RWPE1 (cell line): ENCODE results near the gene SNCB.
A peak's percentile ranks its signal among the peaks of the same experiment; 100 is the strongest.

Source experiments
- CTCF ChIA-PET: fragments of 350-600 bp; sonication (Branson Sonifier 250); formaldehyde crosslinking; extraction: SDS; loops from one replicate; lab custom pipeline; 2021; lab: Yijun Ruan, JAX
- POLR2A ChIA-PET: fragments of 400-600 bp; formaldehyde crosslinking; extraction: SDS; loops from one replicate; lab custom pipeline; 2020; ENCODE audit warnings: antibody characterized with exemption; ENCODE audit not compliant: low non-redundant PET; lab: Yijun Ruan, JAX
- DNase-seq: peaks from one replicate; pipeline ENCODE4 v3.0.0; 2012; ENCODE audit warnings: low spot score
- H3K27ac ChIP-seq: fragments of 450-650 bp; 2 replicates; pipeline ENCODE4 v1.5.1; 2017
- CTCF ChIP-seq: fragments of 450-650 bp; conservative IDR thresholded peaks from 2 replicates; pipeline ENCODE4 v1.5.1; 2017; ENCODE audit warnings: low read depth, mild to moderate bottlenecking

SNCB gene

GRCh38 chr5:176588297-176588696, 42.0 kb downstream of the SNCB start:
- H3K27ac ChIP-seq = no peak overlapping the region
- CTCF ChIA-PET = interaction anchor here (1.1 kb wide), 1 partner anchor 15 kb away, joined by 3 read pairs; no protein-coding TSS in a partner anchor
- no peak for TF ChIP-seq CTCF
- no peak for DNase-seq
- POLR2A ChIA-PET = no interaction called here

GRCh38 chr5:176587398-176587797, 42.9 kb downstream of the SNCB start:
- H3K27ac ChIP-seq = no peak overlapping the region
- CTCF ChIA-PET = interaction anchor here (1.1 to 1.6 kb wide), 2 partner anchors 14 to 59 kb away, joined by 3 to 4 read pairs; no protein-coding TSS in a partner anchor
- DNase-seq = no peak
- POLR2A ChIA-PET = no interaction called here
- TF ChIP-seq CTCF = no peak

GRCh38 chr5:176583076-176583475, 47.3 kb downstream of the SNCB start:
- ChIA-PET POLR2A (no interaction called here), CTCF (no interaction called here)
- TF ChIP-seq CTCF = no peak
- no peak for DNase-seq
- H3K27ac ChIP-seq = no peak overlapping the region

- no peak for TF ChIP-seq CTCF
- no peak overlapping the region for H3K27ac ChIP-seq
- ChIA-PET POLR2A (no interaction called here), CTCF (interaction anchor here (1.2 kb wide), 1 partner anchor 39 kb away, joined by 4 read pairs; no protein-coding TSS in a partner anchor)
- no peak for DNase-seq
Measured at GRCh38 chr5:176581361-176581760, 49.0 kb downstream of the SNCB start.

GRCh38 chr5:176579323-176579722, 51.0 kb downstream of the SNCB start:
- H3K27ac ChIP-seq = no peak overlapping the region
- POLR2A ChIA-PET = no interaction called here
- DNase-seq = no peak
- CTCF ChIA-PET = interaction anchor here (0.9 to 2.1 kb wide), 4 partner anchors 27 to 163 kb away, joined by 3 to 14 read pairs (median 5); partner anchors contain the start of gene CLTB
- no peak for TF ChIP-seq CTCF

- peak; percentile 89 for TF ChIP-seq CTCF
- no peak overlapping the region for H3K27ac ChIP-seq
- POLR2A ChIA-PET = no interaction called here
- peak; percentile 90 for DNase-seq
- CTCF ChIA-PET = interaction anchor here (0.5 to 2.1 kb wide), 11 partner anchors 12 to 162 kb away, joined by 3 to 14 read pairs (median 4); partner anchors contain the start of gene CLTB
Measured at GRCh38 chr5:176578391-176578808, 51.9 kb downstream of the SNCB start.
